PFSK-1 (cell line): Measurements from ENCODE around the gene CAMSAP3.

ENCODE experiments used
- FOXP2 ChIP-seq: optimal IDR thresholded peaks from 2 replicates; pipeline ENCODE3; 2011; ENCODE audit warnings: borderline replicate concordance, control low read depth, inconsistent platforms; ENCODE audit not compliant: insufficient read depth; ENCODE audit errors: extremely low read length, extremely low read depth
- POLR2AphosphoS5 ChIP-seq: IDR thresholded peaks from 2 replicates; pipeline ENCODE4 v1.6.1; 2012; ENCODE audit warnings: low read depth, mild to moderate bottlenecking, control low read depth, low read length, moderate library complexity
- SIN3A ChIP-seq: IDR thresholded peaks from 2 replicates; pipeline ENCODE4 v1.6.1; 2012; ENCODE audit warnings: mild to moderate bottlenecking, low read length, moderate library complexity, borderline replicate concordance; ENCODE audit not compliant: insufficient read depth
- TAF1 ChIP-seq: IDR thresholded peaks from 2 replicates; pipeline ENCODE4 v1.6.1; 2012; ENCODE audit warnings: low read length, control low read depth, borderline replicate concordance; ENCODE audit not compliant: insufficient read depth
- TF ChIP-seq, protein P1 (sequence below), 2 experiments: IDR thresholded peaks; 2 replicates each; pipeline versions ENCODE4 v1.6.1 to v1.8.0; 2011 to 2012; ENCODE audit warnings: low read depth in 2 of 2, low read length in 2 of 2, control low read depth in 1 of 2, inconsistent platforms in 1 of 2, mild to moderate bottlenecking in 1 of 2, moderate library complexity in 1 of 2; ENCODE audit not compliant: insufficient read depth in 1 of 2

Gene CAMSAP3

DNA sequence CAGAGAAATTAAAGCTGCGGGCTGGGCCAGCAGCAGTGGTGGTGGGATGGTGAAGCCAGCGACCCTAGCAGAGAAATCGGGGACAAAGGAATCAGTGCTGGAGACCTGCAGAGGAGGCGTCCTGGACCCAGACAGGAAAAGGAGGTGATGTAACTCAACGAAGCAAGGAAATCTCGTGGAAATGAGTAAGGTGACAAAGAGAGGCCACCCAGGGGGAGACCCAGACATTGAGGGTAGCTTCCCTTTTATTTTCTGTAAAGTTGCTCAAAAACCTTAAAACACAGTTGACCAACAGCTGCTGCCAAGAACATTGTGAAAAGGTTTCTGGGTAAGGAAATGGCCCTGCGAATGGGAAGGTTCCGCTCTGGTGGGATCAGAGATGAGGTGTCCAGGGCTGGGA is 59.9 kb downstream of the CAMSAP3 start:
- no peak for TF ChIP-seq TAF1

DNA sequence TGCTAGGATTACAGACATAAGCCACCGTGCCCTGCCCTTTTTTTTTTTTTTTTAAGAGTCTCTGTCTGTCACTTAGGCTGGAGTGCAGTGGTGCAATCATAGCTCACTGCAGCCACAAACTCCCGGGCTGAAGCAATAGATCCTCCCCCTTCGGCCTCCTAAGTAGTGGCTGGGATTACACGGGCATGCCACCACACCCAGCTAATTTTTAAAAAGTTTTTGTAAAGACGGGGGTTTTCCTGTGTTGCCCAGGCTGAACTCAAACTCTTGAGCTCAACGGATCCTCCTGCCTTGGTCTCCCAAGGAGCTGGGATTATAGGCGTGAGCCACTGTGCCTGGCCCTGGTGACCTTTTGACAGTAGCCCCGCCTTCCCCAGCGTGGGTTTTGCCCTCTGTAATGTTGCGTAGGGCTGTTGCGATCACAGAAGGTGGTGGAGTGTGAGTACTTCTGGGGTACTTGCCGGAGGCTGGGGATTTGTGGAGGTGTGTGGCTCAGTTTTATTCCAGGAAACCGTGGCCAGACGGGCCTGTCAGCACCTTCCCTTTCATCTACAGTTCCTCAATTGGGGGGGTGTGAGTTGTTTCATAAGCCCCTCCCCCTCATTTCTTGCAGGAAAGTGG is 61.6 kb downstream of the CAMSAP3 start:
- TF ChIP-seq POLR2AphosphoS5, result no peak
- TF ChIP-seq TAF1, result no peak
- TF ChIP-seq, protein P1, sequence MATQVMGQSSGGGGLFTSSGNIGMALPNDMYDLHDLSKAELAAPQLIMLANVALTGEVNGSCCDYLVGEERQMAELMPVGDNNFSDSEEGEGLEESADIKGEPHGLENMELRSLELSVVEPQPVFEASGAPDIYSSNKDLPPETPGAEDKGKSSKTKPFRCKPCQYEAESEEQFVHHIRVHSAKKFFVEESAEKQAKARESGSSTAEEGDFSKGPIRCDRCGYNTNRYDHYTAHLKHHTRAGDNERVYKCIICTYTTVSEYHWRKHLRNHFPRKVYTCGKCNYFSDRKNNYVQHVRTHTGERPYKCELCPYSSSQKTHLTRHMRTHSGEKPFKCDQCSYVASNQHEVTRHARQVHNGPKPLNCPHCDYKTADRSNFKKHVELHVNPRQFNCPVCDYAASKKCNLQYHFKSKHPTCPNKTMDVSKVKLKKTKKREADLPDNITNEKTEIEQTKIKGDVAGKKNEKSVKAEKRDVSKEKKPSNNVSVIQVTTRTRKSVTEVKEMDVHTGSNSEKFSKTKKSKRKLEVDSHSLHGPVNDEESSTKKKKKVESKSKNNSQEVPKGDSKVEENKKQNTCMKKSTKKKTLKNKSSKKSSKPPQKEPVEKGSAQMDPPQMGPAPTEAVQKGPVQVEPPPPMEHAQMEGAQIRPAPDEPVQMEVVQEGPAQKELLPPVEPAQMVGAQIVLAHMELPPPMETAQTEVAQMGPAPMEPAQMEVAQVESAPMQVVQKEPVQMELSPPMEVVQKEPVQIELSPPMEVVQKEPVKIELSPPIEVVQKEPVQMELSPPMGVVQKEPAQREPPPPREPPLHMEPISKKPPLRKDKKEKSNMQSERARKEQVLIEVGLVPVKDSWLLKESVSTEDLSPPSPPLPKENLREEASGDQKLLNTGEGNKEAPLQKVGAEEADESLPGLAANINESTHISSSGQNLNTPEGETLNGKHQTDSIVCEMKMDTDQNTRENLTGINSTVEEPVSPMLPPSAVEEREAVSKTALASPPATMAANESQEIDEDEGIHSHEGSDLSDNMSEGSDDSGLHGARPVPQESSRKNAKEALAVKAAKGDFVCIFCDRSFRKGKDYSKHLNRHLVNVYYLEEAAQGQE (IDR thresholded peaks at IDR 0.05; ENCODE audit: insufficient read depth in 1 of 2, low read depth in 2 of 2, low read length in 2 of 2), result no peak
- no peak for TF ChIP-seq FOXP2
- no peak for TF ChIP-seq SIN3A

DNA sequence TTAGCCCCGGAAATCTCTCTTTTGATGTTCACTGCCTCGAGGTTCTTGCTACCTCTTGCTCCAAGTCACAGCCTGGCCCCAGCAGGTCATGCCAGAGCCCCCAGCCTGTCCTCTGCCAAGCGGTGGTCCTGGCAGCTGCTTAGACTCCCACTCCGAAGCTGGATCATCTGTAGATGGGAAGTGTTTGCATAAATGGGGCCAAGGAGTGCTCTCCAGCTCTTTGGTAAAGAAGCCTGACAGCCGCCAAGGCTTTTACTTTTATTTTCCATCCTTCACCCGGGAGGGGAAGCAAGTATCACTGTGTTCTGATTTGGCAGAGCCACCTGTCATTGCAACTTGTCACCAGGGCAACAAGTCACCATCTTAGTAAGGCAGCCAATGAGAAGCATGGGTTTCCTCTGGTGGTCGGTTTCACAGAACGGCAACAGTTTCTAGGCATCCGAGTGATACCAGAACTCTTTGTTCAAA is 62.6 kb downstream of the CAMSAP3 start:
- TF ChIP-seq FOXP2, result no peak
- TF ChIP-seq SIN3A, result no peak
- no peak for TF ChIP-seq TAF1
- TF ChIP-seq, protein P1 (IDR thresholded peaks at IDR 0.05; ENCODE audit: insufficient read depth in 1 of 2, low read depth in 2 of 2, low read length in 2 of 2), result no peak
- no peak for TF ChIP-seq POLR2AphosphoS5

DNA sequence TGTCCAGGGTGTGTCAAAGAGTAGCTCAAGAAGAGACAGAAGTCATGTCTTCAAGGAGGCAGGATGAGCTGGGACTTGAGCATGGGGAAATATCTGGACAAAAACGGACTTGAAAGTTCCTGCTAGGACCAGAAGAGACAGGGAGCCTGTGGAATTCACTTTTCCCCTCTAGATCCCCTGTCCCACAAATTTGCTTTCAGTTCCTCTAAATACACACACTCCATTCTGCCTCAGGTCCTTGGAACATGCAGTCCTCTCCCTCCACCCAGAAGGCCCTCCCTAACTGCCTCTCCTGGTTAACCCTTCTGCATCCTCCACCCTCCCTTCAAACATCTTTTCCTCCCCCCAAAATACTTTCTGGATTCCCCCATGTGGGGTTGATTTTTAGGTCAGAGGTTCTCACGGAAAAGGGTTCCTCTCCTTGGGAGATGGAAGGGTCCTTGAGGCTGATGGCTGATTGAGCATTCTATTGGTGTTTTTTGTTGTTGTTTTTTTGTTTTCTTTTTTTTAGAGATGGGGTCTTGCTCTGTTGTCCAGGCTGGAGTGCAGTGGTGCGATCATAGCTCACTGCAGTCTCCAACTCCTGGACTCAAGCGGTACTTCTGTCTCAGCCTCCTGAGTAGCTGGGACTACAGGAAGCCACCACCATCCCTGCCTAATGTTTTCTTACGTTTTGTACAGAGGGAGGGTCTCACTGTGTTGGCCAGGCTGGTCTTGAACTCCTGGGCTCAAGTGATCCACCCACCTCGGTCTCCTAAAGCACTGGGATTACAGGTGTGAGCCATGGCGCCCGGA is 66.3 kb downstream of the CAMSAP3 start:
- TF ChIP-seq SIN3A, result no peak
- TF ChIP-seq POLR2AphosphoS5, result no peak
- no peak for TF ChIP-seq TAF1
- TF ChIP-seq FOXP2, result no peak
- TF ChIP-seq, protein P1 (IDR thresholded peaks at IDR 0.05; ENCODE audit: insufficient read depth in 1 of 2, low read depth in 2 of 2, low read length in 2 of 2), result no peak

GRCh38 chr19:7662657-7663056 is 67.0 kb downstream of the CAMSAP3 start:
- TF ChIP-seq, protein P1 (IDR thresholded peaks at IDR 0.05; ENCODE audit: insufficient read depth in 1 of 2, low read depth in 2 of 2, low read length in 2 of 2), result no peak
- TF ChIP-seq SIN3A (no peak), TAF1 (no peak), FOXP2 (no peak), POLR2AphosphoS5 (no peak)
